GM18858 (cell line): ENCODE results near the gene CLEC20A.

Experiments used
- ATAC-seq: cut with Tn5 transposase; IDR thresholded peaks from one replicate; pipeline ENCODE4 v1.9.1; 2021; ENCODE audit not compliant: unreplicated experiment

CLEC20A gene

GRCh38 chr1:178477841-178478240, 18.9 kb downstream of the CLEC20A start:
- no peak for ATAC-seq

- ATAC-seq, result no peak
Measured at GRCh38 chr1:178477373-178477772, 19.4 kb downstream of the CLEC20A start.

- ATAC-seq, result no peak
Measured at GRCh38 chr1:178472531-178472930, 24.2 kb downstream of the CLEC20A start.

GRCh38 chr1:178470411-178470960, 26.3 kb downstream of the CLEC20A start:
- no peak for ATAC-seq

- no peak for ATAC-seq
Measured at GRCh38 chr1:178467837-178468236, 28.9 kb downstream of the CLEC20A start.

- no peak for ATAC-seq
Measured at GRCh38 chr1:178465011-178465410, 31.8 kb downstream of the CLEC20A start.

GRCh38 chr1:178464566-178464965, 32.2 kb downstream of the CLEC20A start:
- no peak for ATAC-seq

GRCh38 chr1:178464141-178464540, 32.6 kb downstream of the CLEC20A start:
- ATAC-seq, result no peak

GRCh38 chr1:178461701-178462100, 35.1 kb downstream of the CLEC20A start:
- no peak for ATAC-seq

GRCh38 chr1:178461104-178461503, 35.7 kb downstream of the CLEC20A start:
- no peak for ATAC-seq

- ATAC-seq, result no peak
Measured at GRCh38 chr1:178458203-178458602, 38.6 kb downstream of the CLEC20A start.

GRCh38 chr1:178457651-178458050, 39.1 kb downstream of the CLEC20A start:
- no peak for ATAC-seq

- no peak for ATAC-seq
Measured at GRCh38 chr1:178456472-178456871, 40.3 kb downstream of the CLEC20A start.

- no peak for ATAC-seq
Measured at GRCh38 chr1:178452013-178452412, 44.8 kb downstream of the CLEC20A start.

- no peak for ATAC-seq
Measured at GRCh38 chr1:178451529-178451928, 45.2 kb downstream of the CLEC20A start.

- ATAC-seq, result no peak
Measured at GRCh38 chr1:178450871-178451270, 45.9 kb downstream of the CLEC20A start.

GRCh38 chr1:178442925-178443324, 53.8 kb downstream of the CLEC20A start:
- no peak for ATAC-seq

GRCh38 chr1:178438432-178438831, 58.3 kb downstream of the CLEC20A start:
- ATAC-seq, result no peak

GRCh38 chr1:178436899-178437298, 59.9 kb downstream of the CLEC20A start:
- no peak for ATAC-seq

GRCh38 chr1:178434899-178435435, 61.8 kb downstream of the CLEC20A start:
- ATAC-seq, result no peak

GRCh38 chr1:178434360-178434759, 62.4 kb downstream of the CLEC20A start:
- no peak for ATAC-seq
